K562 (cell line): ENCODE results near the gene ENPP6. TPM values are rescaled to one million over a fixed set of nuclear protein-coding genes. Genes with fewer than 3 reads are reported as not detected.

Experiments used
- ATAC-seq: fragments of 200-7000 bp; cut with Tn5 transposase; 3 replicates; pipeline ENCODE4 v1.9.1; 2020; ENCODE audit warnings: moderate library complexity
- BruUV-seq: library from RNA; stranded (reverse); fragments of 400-500 nt; replicated peaks from 2 replicates; lab custom pipeline; 2021; lab: Mats Ljungman, UMichigan
- CTCF ChIA-PET: fragments of 300-600 bp; formaldehyde crosslinking; extraction: SDS; loops from one replicate; lab custom pipeline; 2021; ENCODE audit warnings: low intra/inter-chr PET ratio; lab: Yijun Ruan, JAX
- POLR2A ChIA-PET: fragments of 300-600, 350-650 bp; sonication (Branson Sonifier 250); formaldehyde crosslinking; extraction: SDS; loops from one replicate; lab custom pipeline; 2021; ENCODE audit warnings: antibody characterized with exemption, inconsistent platforms; lab: Yijun Ruan, JAX
- DNase-seq, 4 experiments: peaks; one replicate each; pipeline versions ENCODE4 v3.0.0 to v3.0.0-alpha.2; 2011 to 2018; ENCODE audit warnings: low spot score in 3 of 4, mixed read lengths in 3 of 4; ENCODE audit errors: extremely low read depth in 1 of 4
- FAIRE-seq: peaks from 2 replicates; lab custom pipeline; 2011; peaks lifted over from hg19 to GRCh38; lab: Jason Lieb, UNC
- H2AFZ ChIP-seq: 2 replicates; pipeline ENCODE4 v1.6.0; 2011; ENCODE audit warnings: low read depth, low read length, control low read depth, inconsistent platforms
- H3K27ac ChIP-seq: fragments of 200-600 bp; 3 replicates; pipeline ENCODE4 v1.8.0; 2011; ENCODE audit warnings: low read depth, mild to moderate bottlenecking, control low read depth, inconsistent platforms, low read length, moderate library complexity, mixed read lengths; ENCODE audit errors: extremely low read depth
- H3K27me3 ChIP-seq, 2 experiments: fragments of 300-600 bp in 1 of 2; 2 replicates in 1 of 2; 3 replicates in 1 of 2; pipeline versions ENCODE4 v1.6.0 to v1.8.0; 2011; ENCODE audit warnings: inconsistent platforms in 2 of 2, low read length in 2 of 2, mild to moderate bottlenecking in 1 of 2, mixed read lengths in 1 of 2, moderate library complexity in 1 of 2; ENCODE audit not compliant: control insufficient read depth in 2 of 2, insufficient read depth in 2 of 2
- H3K36me3 ChIP-seq: fragments of 300-600 bp; 3 replicates; pipeline ENCODE4 v1.8.0; 2011; ENCODE audit warnings: mild to moderate bottlenecking, low read length, inconsistent platforms; ENCODE audit not compliant: control insufficient read depth, insufficient read depth
- H3K4me1 ChIP-seq, 2 experiments: fragments of 200-600 bp in 1 of 2; replicated peaks in 1 of 2; 2 replicates in 1 of 2; 3 replicates in 1 of 2; pipeline versions ENCODE4 v1.5.1 to v1.8.0; 2011; ENCODE audit warnings: inconsistent platforms in 2 of 2, low read length in 2 of 2, mild to moderate bottlenecking in 1 of 2, mixed read lengths in 1 of 2, moderate library complexity in 1 of 2; ENCODE audit not compliant: control insufficient read depth in 2 of 2, insufficient read depth in 2 of 2
- H3K4me2 ChIP-seq: 2 replicates; pipeline ENCODE4 v1.6.1; 2011; ENCODE audit warnings: low read length, control low read depth, inconsistent platforms, mixed read lengths; ENCODE audit not compliant: insufficient read depth
- H3K4me3 ChIP-seq: fragments of 200-600 bp; sonication (generic), shearing (Covaris generic); 2 replicates; pipeline ENCODE4 v1.5.1; 2016; ENCODE audit warnings: control low read depth, inconsistent platforms
- H3K79me2 ChIP-seq: fragments of 200-600 bp; 3 replicates; pipeline ENCODE4 v1.8.0; 2011; ENCODE audit warnings: low read length, inconsistent platforms; ENCODE audit not compliant: control insufficient read depth, insufficient read depth
- H3K9ac ChIP-seq, 2 experiments: 2 replicates each; pipeline versions ENCODE4 v1.6.0 to v1.6.1; 2011; ENCODE audit warnings: low read depth in 2 of 2, low read length in 2 of 2, control low read depth in 1 of 2, inconsistent platforms in 1 of 2, mild to moderate bottlenecking in 1 of 2, mixed read lengths in 1 of 2; ENCODE audit not compliant: insufficient read depth in 1 of 2
- H3K9me1 ChIP-seq: one replicate; pipeline ENCODE4 v1.6.0; 2011; ENCODE audit warnings: inconsistent platforms, mild to moderate bottlenecking, low read length, moderate library complexity; ENCODE audit not compliant: control insufficient read depth, insufficient read depth
- H3K9me3 ChIP-seq: replicated peaks from 2 replicates; pipeline ENCODE4 v1.5.1; 2011; ENCODE audit warnings: low read depth, low read length, inconsistent platforms; ENCODE audit not compliant: control insufficient read depth, insufficient read depth
- H4K20me1 ChIP-seq: replicated peaks from 2 replicates; pipeline ENCODE4 v1.6.1; 2011; ENCODE audit warnings: low read length, inconsistent platforms, mixed read lengths; ENCODE audit not compliant: control insufficient read depth, insufficient read depth
- C11orf30 ChIP-seq: fragments of 450-650 bp; IDR thresholded peaks from 2 replicates; pipeline ENCODE4 v1.6.1; 2016; ENCODE audit warnings: low read depth, mild to moderate bottlenecking
- DPF2 ChIP-seq: fragments of 450-650 bp; IDR thresholded peaks from 2 replicates; pipeline ENCODE4 v1.6.1; 2016
- ELF1 ChIP-seq: fragments of 200-800 bp; sonication (Bioruptor generic); IDR thresholded peaks from 2 replicates; pipeline ENCODE4 v1.6.1; 2016; ENCODE audit warnings: missing genetic modification characterization, missing compliant biosample characterization
- ERF ChIP-seq: fragments of 450-650 bp; formaldehyde crosslinking; IDR thresholded peaks from 2 replicates; pipeline ENCODE4 v1.4.0; 2020; ENCODE audit warnings: mild to moderate bottlenecking, mixed read lengths
- FOXM1 ChIP-seq, 2 experiments: fragments of 450-650 bp in 1 of 2; sonication (generic) in 1 of 2; formaldehyde crosslinking in 1 of 2; IDR thresholded peaks; 2 replicates each; pipeline versions ENCODE4 v1.6.1 to v1.9.0; 2017 to 2022; ENCODE audit warnings: low read depth in 2 of 2, mild to moderate bottlenecking in 2 of 2, missing genetic modification reagents in 1 of 2, moderate library complexity in 1 of 2
- GTF2E2 ChIP-seq: fragments of 200-800 bp; sonication (Bioruptor generic); IDR thresholded peaks from 2 replicates; pipeline ENCODE4 v1.6.1; 2016; ENCODE audit warnings: missing genetic modification characterization, missing compliant biosample characterization
- HINFP ChIP-seq: fragments of 450-650 bp; conservative IDR thresholded peaks from 2 replicates; pipeline ENCODE4 v1.6.1; 2016; ENCODE audit warnings: missing genetic modification characterization, low read depth, mild to moderate bottlenecking, control low read depth, missing compliant biosample characterization
- KLF16 ChIP-seq: IDR thresholded peaks from 2 replicates; pipeline ENCODE4 v1.6.1; 2016; ENCODE audit warnings: antibody characterized with exemption
- NELFE ChIP-seq: IDR thresholded peaks from 2 replicates; pipeline ENCODE4 v1.6.1; 2011; ENCODE audit warnings: mild to moderate bottlenecking; ENCODE audit not compliant: insufficient read depth, insufficient read length
- SRSF7 ChIP-seq: fragments of 200-400 bp; formaldehyde crosslinking; optimal IDR thresholded peaks from 2 replicates; pipeline ENCODE3; 2017; ENCODE audit warnings: mild to moderate bottlenecking, low read depth, low read length
- TCF15 ChIP-seq: fragments of 250-450 bp; sonication (Bioruptor Pico); IDR thresholded peaks from 2 replicates; pipeline ENCODE4 v1.8.0; 2022; ENCODE audit warnings: moderate library complexity, mild to moderate bottlenecking, inconsistent platforms
- TRIM24 ChIP-seq, 2 experiments: fragments of 450-650 bp; IDR thresholded peaks; 2 replicates each; pipeline ENCODE4 v1.6.1; 2016
- USF2 ChIP-seq: sonication (generic); formaldehyde crosslinking; IDR thresholded peaks from 2 replicates; pipeline ENCODE4 v1.5.0; 2020; ENCODE audit warnings: missing genetic modification reagents
- ZC3H4 ChIP-seq: sonication (generic); formaldehyde crosslinking; IDR thresholded peaks from 2 replicates; pipeline ENCODE4 v1.9.0; 2021; ENCODE audit warnings: missing genetic modification reagents, borderline replicate concordance
- ZNF644 ChIP-seq: fragments of 200-800 bp; sonication (Bioruptor generic); IDR thresholded peaks from 2 replicates; pipeline ENCODE4 v1.6.1; 2016; ENCODE audit warnings: low read depth, missing genetic modification characterization, missing compliant biosample characterization
- WGBS: fragments of 100-300 bp; shearing (Covaris generic); methylation state at CpG from one replicate; pipeline ENCODE4 v1.1.6; 2016; ENCODE audit warnings: low coverage, mixed read lengths; ENCODE audit not compliant: insufficient coverage; ENCODE audit errors: missing lambda C conversion rate; 5-methylcytosine and 5-hydroxymethylcytosine counted together
- in situ Hi-C: fragments of 300-500 bp; cut with MboI; formaldehyde crosslinking; loops from 4 replicates; pipeline ENCODE4 v1.15.0; 2018; ENCODE audit warnings: inconsistent platforms, mixed read lengths
- intact Hi-C: fragments of 100-400 bp; cut with micrococcal nuclease; formaldehyde crosslinking; loops from 2 replicates; pipeline ENCODE4 v1.14.2; 2022
- polyA plus RNA-seq, 8 experiments: library from polyadenylated mRNA; depleted of rRNA in 4 of 8; stranded (reverse) in 5 of 8; unstranded in 3 of 8; fragments of >200 nt; fragmentation: Nextera tagmentation in 2 of 8; fragmentation: Illumina TruSeq in 1 of 8; extraction: Ambion mirVana in 2 of 8; extraction: Trizol in 1 of 8; gene quantifications; 2 replicates each; pipeline versions ENCODE4 v1.2.1 to v1.2.3, GENCODE V29; 2011 to 2014; ENCODE audit warnings: inconsistent platforms in 1 of 8, missing spikeins in 1 of 8
- total RNA-seq, 7 experiments: library from RNA; depleted of rRNA in 6 of 7; stranded (reverse); fragments of >200 nt in 6 of 7; fragmentation: Illumina TruSeq in 2 of 7; extraction: Trizol in 2 of 7; gene quantifications; 2 replicates each; pipeline versions ENCODE4 v1.2.1 to v1.2.3, GENCODE V29; 2011 to 2021; ENCODE audit warnings: low replicate concordance in 1 of 7

ENPP6 gene
- total and polyA plus RNA-seq, 9 of the 15 experiments (the other 6 are each of a cell fraction or from before 2014, with no cell fraction given), result 0.29 TPM; not detected in 8

- no peaks in the 10 kb centered on the region for H3K9me1 ChIP-seq
- no peak for ATAC-seq
- no peak for FAIRE-seq
- H3K27me3 ChIP-seq, result peaks cover 17 to 25% of the 10 kb centered on the region in 2 experiments
- no peak overlapping the region for H3K4me2 ChIP-seq
- ChIA-PET CTCF (no interaction called here), POLR2A (no interaction called here)
- H3K36me3 ChIP-seq, result no peaks in the 10 kb centered on the region
- no peak overlapping the region for H3K9ac ChIP-seq
- no peak overlapping the region for H2AFZ ChIP-seq
- 0% methylated on average over 3 of the region's 3 CpGs for WGBS
- intact Hi-C loops (no loop called here), in situ Hi-C loops (no loop called here)
- H3K79me2 ChIP-seq, result no peaks in the 10 kb centered on the region
- BruUV-seq, result no TSS peak
- no peak overlapping the region for H3K4me3 ChIP-seq
- H3K9me3 ChIP-seq, result no peaks in the 10 kb centered on the region
- no peak overlapping the region for H3K27ac ChIP-seq
- H3K4me1 ChIP-seq, result no peaks in the 10 kb centered on the region; a peak in 1 of 5 replicates
- no peak for DNase-seq
- H4K20me1 ChIP-seq, result no peaks in the 10 kb centered on the region
- no peak for TF ChIP-seq NELFE
- TF ChIP-seq DPF2, result no peak
- no peak for TF ChIP-seq ERF (CRISPR knock-in tag)
- no peak for TF ChIP-seq ELF1 (tag)
- no peak for TF ChIP-seq HINFP (tag)
- no peak for TF ChIP-seq TRIM24 (IDR thresholded peaks at IDR 0.05)
- no peak for TF ChIP-seq ZNF644
- no peak for TF ChIP-seq GTF2E2
- no peak for TF ChIP-seq FOXM1 (IDR thresholded peaks at IDR 0.05; ENCODE audit: low read depth)
- TF ChIP-seq FOXM1 (CRISPR knock-in tag; IDR thresholded peaks at IDR 0.05; ENCODE audit: low read depth), result no peak
- TF ChIP-seq KLF16, result no peak
- TF ChIP-seq ZC3H4 (CRISPR knock-in tag), result no peak
- no peak for TF ChIP-seq C11orf30
- TF ChIP-seq USF2, result no peak
- no peak for TF ChIP-seq SRSF7
- TF ChIP-seq TCF15 (CRISPR knock-in tag), result no peak
- TF ChIP-seq, all 486 proteins: peak for 0
Measured at GRCh38 chr4:184259081-184259480, 41.4 kb upstream of the ENPP6 start.
